Left ventricle myocardium inferior (tissue), 1 donor: ENCODE results near the gene CPNE7. TPM values are rescaled to one million over a fixed set of nuclear protein-coding genes. Genes with fewer than 3 reads are reported as not detected.
A peak's percentile ranks its signal among the peaks of the same experiment; 100 is the strongest.

Experiments used
- DNase-seq: peaks from one replicate; pipeline ENCODE4 v3.0.0-alpha.2; 2020
- H3K27ac ChIP-seq: fragments of 200-600 bp; replicated peaks from 2 replicates; pipeline ENCODE4 v1.8.0; 2021
- H3K27me3 ChIP-seq: fragments of 200-600 bp; 2 replicates; pipeline ENCODE4 v1.8.0; 2021; ENCODE audit warnings: low read depth
- H3K36me3 ChIP-seq: fragments of 200-600 bp; 2 replicates; pipeline ENCODE4 v1.8.0; 2021
- H3K4me1 ChIP-seq: fragments of 200-600 bp; 2 replicates; pipeline ENCODE4 v1.8.0; 2021
- H3K4me3 ChIP-seq: fragments of 200-600 bp; 2 replicates; pipeline ENCODE4 v1.8.0; 2021; ENCODE audit warnings: mild to moderate bottlenecking, moderate library complexity
- H3K9me3 ChIP-seq: fragments of 200-600 bp; replicated peaks from 2 replicates; pipeline ENCODE4 v1.8.0; 2021
- intact Hi-C: fragments of 100-400 bp; cut with micrococcal nuclease; formaldehyde crosslinking; loops from one replicate; pipeline ENCODE4 v1.11.0; 2022
- long read RNA-seq: library from polyadenylated mRNA; unstranded; transcript quantifications from one replicate; pipeline ENCODE4 v2.0.0, GENCODE V29; 2021
- total RNA-seq: library from RNA; stranded (reverse); fragmentation: NEBNext Ultra II Directional; extraction: Animal tissue kit (Norgen Biotek cat#: 25700); gene quantifications from one replicate; pipeline ENCODE4 v1.2.1, GENCODE V29; 2021
- TF ChIP-seq, protein P1 (sequence below): fragments of 200-600 bp; IDR thresholded peaks from 2 replicates; pipeline ENCODE4 v1.8.0; 2021; ENCODE audit warnings: antibody characterized with exemption, mild to moderate bottlenecking, borderline replicate concordance
- donor health status: DM: no; HTN: yes; CAD: no; lungs with severe emphysema.

Gene CPNE7
- not detected for total RNA-seq
- long read RNA-seq = 0 reads

- Histone ChIP-seq H3K4me1 (peaks cover 27% of the 10 kb centered on the region), H3K36me3 (no peaks in the 10 kb centered on the region), H3K27ac (no peak within 1 kb of the TSS), H3K27me3 (peaks cover 69% of the 10 kb centered on the region), H3K4me3 (peak within 1 kb of the TSS; percentile 56), H3K9me3 (no peaks in the 10 kb centered on the region)
- DNase-seq = no peak
- TF ChIP-seq, protein P1, sequence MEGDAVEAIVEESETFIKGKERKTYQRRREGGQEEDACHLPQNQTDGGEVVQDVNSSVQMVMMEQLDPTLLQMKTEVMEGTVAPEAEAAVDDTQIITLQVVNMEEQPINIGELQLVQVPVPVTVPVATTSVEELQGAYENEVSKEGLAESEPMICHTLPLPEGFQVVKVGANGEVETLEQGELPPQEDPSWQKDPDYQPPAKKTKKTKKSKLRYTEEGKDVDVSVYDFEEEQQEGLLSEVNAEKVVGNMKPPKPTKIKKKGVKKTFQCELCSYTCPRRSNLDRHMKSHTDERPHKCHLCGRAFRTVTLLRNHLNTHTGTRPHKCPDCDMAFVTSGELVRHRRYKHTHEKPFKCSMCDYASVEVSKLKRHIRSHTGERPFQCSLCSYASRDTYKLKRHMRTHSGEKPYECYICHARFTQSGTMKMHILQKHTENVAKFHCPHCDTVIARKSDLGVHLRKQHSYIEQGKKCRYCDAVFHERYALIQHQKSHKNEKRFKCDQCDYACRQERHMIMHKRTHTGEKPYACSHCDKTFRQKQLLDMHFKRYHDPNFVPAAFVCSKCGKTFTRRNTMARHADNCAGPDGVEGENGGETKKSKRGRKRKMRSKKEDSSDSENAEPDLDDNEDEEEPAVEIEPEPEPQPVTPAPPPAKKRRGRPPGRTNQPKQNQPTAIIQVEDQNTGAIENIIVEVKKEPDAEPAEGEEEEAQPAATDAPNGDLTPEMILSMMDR = no peak
- intact Hi-C loops = no loop called here
These were observed at the start of gene CPNE7 for GRCh38 chr16:89575247-89576152. CPNE7 (plus strand) TSS chr16:89575758; CDS start chr16:89575898, 140 bp downstream.

- Histone ChIP-seq H3K36me3 (peaks cover 93% of the 10 kb centered on the region), H3K27ac (no peak overlapping the region), H3K27me3 (no peaks in the 10 kb centered on the region), H3K4me1 (peaks cover 26% of the 10 kb centered on the region), H3K4me3 (no peak overlapping the region), H3K9me3 (no peaks in the 10 kb centered on the region)
- DNase-seq = no peak
- intact Hi-C loops = no loop called here
- TF ChIP-seq, protein P1 = no peak
These were observed 46.5 kb upstream of the CPNE7 start for GRCh38 chr16:89529097-89529496.

DNA sequence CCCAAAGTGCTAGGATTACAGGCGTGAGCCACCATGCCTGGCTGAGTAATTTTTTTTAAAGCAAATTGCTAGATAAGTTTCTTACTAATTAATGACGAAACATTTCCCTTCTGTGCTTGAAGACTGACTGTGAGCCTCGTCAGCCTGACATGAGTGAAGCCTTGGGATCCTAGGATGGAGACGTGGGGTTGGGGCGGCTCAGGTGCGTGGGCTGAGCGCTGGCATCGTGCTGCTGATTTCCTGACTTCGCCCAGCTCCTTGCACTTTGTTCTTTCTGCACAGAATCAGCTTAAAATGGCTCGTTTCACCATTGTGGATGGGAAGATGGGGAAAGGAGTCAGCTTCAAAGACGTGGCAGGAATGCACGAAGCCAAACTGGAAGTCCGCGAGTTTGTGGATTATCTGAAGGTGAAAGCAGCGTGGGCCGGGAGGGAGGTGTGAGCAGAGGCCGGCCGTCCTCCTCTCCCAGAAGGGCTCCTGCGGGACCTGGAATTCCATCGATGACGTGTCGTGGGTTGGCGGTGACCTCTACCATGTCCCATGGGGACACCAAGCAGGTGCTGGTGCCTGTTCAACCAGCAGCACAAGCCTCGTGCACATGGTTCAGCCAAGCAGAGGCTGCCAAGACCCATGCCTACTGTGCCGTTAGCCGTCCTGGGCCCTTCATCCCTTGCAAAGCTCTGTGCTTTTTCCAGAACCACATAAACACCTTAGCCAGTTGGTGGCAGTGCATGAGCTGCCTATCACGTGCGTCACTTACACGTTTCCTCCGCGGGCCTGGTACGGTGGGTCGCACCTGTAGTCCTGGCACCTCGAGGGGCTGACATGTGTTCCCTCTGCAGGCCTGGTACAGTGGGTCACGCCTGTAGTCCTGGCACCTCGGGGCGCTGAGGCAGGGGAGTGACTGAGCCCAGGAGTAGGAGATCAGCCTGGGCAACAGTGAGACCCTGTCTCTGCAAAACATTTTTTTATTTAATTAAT, 44.9 kb upstream of the CPNE7 start:
- intact Hi-C loops = no loop called here
- no peaks in the 10 kb centered on the region for H3K9me3 ChIP-seq
- no peak for DNase-seq
- peaks cover 26% of the 10 kb centered on the region for H3K4me1 ChIP-seq
- peaks cover 91% of the 10 kb centered on the region for H3K36me3 ChIP-seq
- no peak overlapping the region for H3K4me3 ChIP-seq
- no peak overlapping the region for H3K27ac ChIP-seq
- TF ChIP-seq, protein P1 = no peak
- H3K27me3 ChIP-seq = no peaks in the 10 kb centered on the region

GRCh38 chr16:89531821-89532526, 43.6 kb upstream of the CPNE7 start:
- TF ChIP-seq, protein P1 = no peak
- Histone ChIP-seq H3K27ac (peak overlapping the region; percentile 17), H3K27me3 (no peaks in the 10 kb centered on the region), H3K9me3 (no peaks in the 10 kb centered on the region), H3K4me1 (peaks cover 21% of the 10 kb centered on the region), H3K4me3 (no peak overlapping the region), H3K36me3 (peaks cover 82% of the 10 kb centered on the region)
- intact Hi-C loops = no loop called here
- DNase-seq = no peak
